Heart right ventricle (tissue), 16 donors: Measurements from ENCODE around the gene NSL1. TPM values are rescaled to one million over a fixed set of nuclear protein-coding genes. Genes with fewer than 3 reads are reported as not detected.

Experiments used
- ATAC-seq, 8 donors: fragments of 200-7000 bp; cut with Tn5 transposase; one replicate each; pipeline ENCODE4 v1.9.1; 2020; ENCODE audit warnings: mild to moderate bottlenecking in 8 of 8, moderate library complexity in 8 of 8, moderate number of reproducible peaks in 1 of 8
- DNase-seq, 2 donors: peaks; one replicate each; pipeline ENCODE4 v3.0.0-alpha.2; 2020
- H3K27ac ChIP-seq, 10 donors: fragments of 200-600 bp; sonication (generic) in 2 of 10; one replicate each; pipeline versions ENCODE4 v1.5.0 to v1.8.0; 2020 to 2022; ENCODE audit warnings: mild to moderate bottlenecking in 3 of 10
- H3K27me3 ChIP-seq, 7 donors: fragments of 200-600 bp; one replicate each; pipeline ENCODE4 v1.8.0; 2021 to 2022; ENCODE audit warnings: mild to moderate bottlenecking in 2 of 7
- H3K36me3 ChIP-seq, 9 donors: fragments of 200-600 bp; sonication (generic) in 1 of 9; one replicate each; pipeline versions ENCODE4 v1.5.0 to v1.8.0; 2020 to 2022; ENCODE audit warnings: mild to moderate bottlenecking in 2 of 9
- H3K4me1 ChIP-seq, 9 donors: fragments of 200-600 bp; sonication (generic) in 1 of 9; one replicate each; pipeline versions ENCODE4 v1.5.0 to v1.8.0; 2020 to 2022; ENCODE audit warnings: mild to moderate bottlenecking in 4 of 9
- H3K4me3 ChIP-seq, 10 donors: fragments of 200-600 bp; sonication (generic) in 2 of 10; one replicate each; pipeline versions ENCODE4 v1.5.0 to v1.8.0; 2020 to 2022; ENCODE audit warnings: mild to moderate bottlenecking in 7 of 10, moderate library complexity in 2 of 10
- H3K9me3 ChIP-seq, 11 donors: fragments of 200-600 bp in 10 of 11; sonication (generic) in 2 of 11; one replicate each; pipeline versions ENCODE4 v1.5.0 to v1.8.0; 2013 to 2022; ENCODE audit warnings: mild to moderate bottlenecking in 2 of 11, control low read depth in 1 of 11, moderate library complexity in 1 of 11
- WGBS, 2 donors: extraction: QIAGEN DNeasy Blood & Tissue Kit; methylation state at CpG; one replicate each; pipeline ENCODE4 v1.1.7; 2013; ENCODE audit warnings: inconsistent platforms in 1 of 2; 5-methylcytosine and 5-hydroxymethylcytosine counted together
- intact Hi-C, 10 donors: fragments of 100-400 bp; cut with DNase I; formaldehyde crosslinking; loops; one replicate each; pipeline versions ENCODE4 v1.11.1 to v1.14.2; 2022
- polyA plus RNA-seq, 2 donors: library from polyadenylated mRNA; stranded (reverse); fragments of 200-250 nt; gene quantifications; one replicate each; pipeline ENCODE4 v1.2.3, GENCODE V29; 2013
- total RNA-seq, 10 donors: library from RNA; stranded (reverse); fragmentation: NEBNext Ultra II Directional in 3 of 10; extraction: Animal tissue kit (Norgen Biotek cat#: 25700) in 3 of 10; gene quantifications; one replicate each; pipeline versions ENCODE4 v1.2.1 to v1.2.4, GENCODE V29; 2021 to 2023
- TF ChIP-seq, protein P1 (sequence below), 9 donors: fragments of 200-600 bp; sonication (generic) in 2 of 9; IDR thresholded peaks; one replicate each; pipeline versions ENCODE4 v1.5.0 to v1.8.0; 2021 to 2022; ENCODE audit warnings: antibody characterized with exemption in 9 of 9, mild to moderate bottlenecking in 5 of 9, moderate library complexity in 1 of 9
- donor health status: Arrhythmogenic right ventricular cardiomyopathy.
- donor health status: ischemic (EF 13 %, LVEDD 7.1; RV severe dilation, severe dysfunction).
- donor health status: healthy with polysubstance abuse.
- donor health status: DM: no; HTN: yes; CAD: no.
- donor health status: DM: no; HTN: no; CAD: no.
- donor health status: ischemic (EF 25% LVEDD 6.9; RV normal size, moderate dysfunction).
- donor health status: ischemic (EF 25% LVEDD 5.7; RV mildly dilated, moderate dysfunction).
- donor health status: healthy.
- donor health status: DM: yes; HTN: yes; CAD: no.
- donor health status: Ischemic cardiomyopathy.
- donor health status: ischemic (EF 35%, LVEDD 5.7; RV mildly dilated, moderate dysfunction).
- donor health status: nonischemic (EF 11% LVEDD 7.7; RV severe dilation, severe dysfunction).
- donor health status: DM: yes; HTN: yes; CAD: no.
- donor health status: PGD.
- donor health status: ischemic (EF 29% LVEDD 5.4; RV normal size, mild dysfunction).
- donor health status: nonischemic (EF 23%, LVEDD 6.1; RV moderate dilation, normal function).

NSL1 gene
- total and polyA plus RNA-seq, 12 donors = 9.4 to 30.1 (median 23.7) TPM

DNA sequence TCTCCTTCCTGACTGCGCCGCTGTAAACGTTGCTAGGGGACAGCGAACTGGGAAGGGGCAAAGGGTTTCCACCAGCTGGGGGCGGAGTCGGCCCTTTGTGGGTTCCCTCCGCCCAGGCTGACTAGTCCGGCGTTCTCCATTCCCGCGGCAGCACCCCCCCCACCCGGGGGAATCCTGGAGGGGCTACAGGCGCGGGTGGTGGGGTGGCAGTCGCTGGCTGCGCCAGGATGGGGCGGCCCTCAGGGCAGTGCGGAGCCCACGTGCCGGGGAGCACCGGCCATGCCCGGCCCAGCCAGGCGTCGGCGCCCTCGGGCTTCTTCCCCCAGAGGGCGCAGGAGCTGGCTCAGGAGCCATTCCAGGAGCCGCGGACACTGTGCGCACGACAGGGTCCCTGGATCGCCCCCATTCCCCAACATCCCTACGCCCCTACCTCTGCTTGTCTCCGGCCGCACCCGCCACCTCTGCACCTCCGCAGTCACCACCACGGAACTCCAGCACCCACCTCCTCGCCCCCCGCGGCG lies 92.4 kb downstream of the NSL1 start:
- peak overlapping the region in 7 of 10 donors; percentile 21 to 90 (median 73) for H3K27ac ChIP-seq

DNA sequence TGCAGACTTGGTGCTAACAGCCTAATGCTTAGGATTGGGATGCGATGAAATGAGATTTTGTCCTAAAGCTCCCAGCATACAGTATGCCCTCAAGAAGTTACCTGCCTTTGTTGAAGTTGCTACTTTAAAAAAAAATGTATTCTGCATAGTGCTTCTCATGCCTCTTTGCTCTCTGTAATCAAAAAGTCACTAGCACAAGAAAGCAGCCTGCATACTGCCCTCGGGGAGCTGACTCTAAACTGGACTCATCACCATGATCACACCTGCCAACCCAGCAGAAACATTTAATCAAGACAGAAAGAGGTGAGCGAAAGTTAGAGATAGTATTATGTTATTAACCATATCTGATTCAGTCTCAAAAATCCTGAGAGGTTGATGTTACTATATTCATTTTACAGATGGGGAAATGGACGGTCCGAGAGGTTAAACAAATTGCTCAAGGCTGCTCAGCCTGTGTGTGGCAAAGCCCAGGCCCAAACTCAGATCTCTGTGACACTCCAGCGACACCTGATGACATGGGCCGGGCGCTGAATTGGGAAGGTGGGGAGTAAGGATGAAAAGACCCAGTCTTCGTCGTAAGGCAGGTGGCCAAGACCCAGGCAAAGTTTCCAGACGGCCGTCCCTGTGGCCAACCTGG lies 93.0 kb downstream of the NSL1 start:
- H3K9me3 ChIP-seq = no peaks in the 10 kb centered on the region
- peaks cover 5 to 33% (median 24%) of the 10 kb centered on the region in 9 donors for H3K4me1 ChIP-seq
- TF ChIP-seq, protein P1, sequence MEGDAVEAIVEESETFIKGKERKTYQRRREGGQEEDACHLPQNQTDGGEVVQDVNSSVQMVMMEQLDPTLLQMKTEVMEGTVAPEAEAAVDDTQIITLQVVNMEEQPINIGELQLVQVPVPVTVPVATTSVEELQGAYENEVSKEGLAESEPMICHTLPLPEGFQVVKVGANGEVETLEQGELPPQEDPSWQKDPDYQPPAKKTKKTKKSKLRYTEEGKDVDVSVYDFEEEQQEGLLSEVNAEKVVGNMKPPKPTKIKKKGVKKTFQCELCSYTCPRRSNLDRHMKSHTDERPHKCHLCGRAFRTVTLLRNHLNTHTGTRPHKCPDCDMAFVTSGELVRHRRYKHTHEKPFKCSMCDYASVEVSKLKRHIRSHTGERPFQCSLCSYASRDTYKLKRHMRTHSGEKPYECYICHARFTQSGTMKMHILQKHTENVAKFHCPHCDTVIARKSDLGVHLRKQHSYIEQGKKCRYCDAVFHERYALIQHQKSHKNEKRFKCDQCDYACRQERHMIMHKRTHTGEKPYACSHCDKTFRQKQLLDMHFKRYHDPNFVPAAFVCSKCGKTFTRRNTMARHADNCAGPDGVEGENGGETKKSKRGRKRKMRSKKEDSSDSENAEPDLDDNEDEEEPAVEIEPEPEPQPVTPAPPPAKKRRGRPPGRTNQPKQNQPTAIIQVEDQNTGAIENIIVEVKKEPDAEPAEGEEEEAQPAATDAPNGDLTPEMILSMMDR (IDR thresholded peaks at IDR 0.05) = no peak
- H3K4me3 ChIP-seq = peak overlapping the region in 9 of 10 donors; percentile 50 to 72 (median 67)
- intact Hi-C loops = loop anchor here in 1 of 10 donors (2.0 kb wide), 1 partner anchor 30 kb away; no protein-coding TSS in a partner anchor
- peaks cover 0 to 49% (median 9%) of the 10 kb centered on the region in 7 donors for H3K27me3 ChIP-seq
- WGBS, 2 donors = 35 to 36% methylated on average over 12 of the region's 12 CpGs
- no peak for ATAC-seq
- no peaks in the 10 kb centered on the region for H3K36me3 ChIP-seq
- DNase-seq = no peak
- no peak overlapping the region for H3K27ac ChIP-seq

More for the DNA sequence above, 92.4 kb downstream of the NSL1 start:
- Histone ChIP-seq H3K27me3 (peaks cover 0 to 49% (median 9%) of the 10 kb centered on the region in 7 donors), H3K9me3 (no peaks in the 10 kb centered on the region), H3K4me3 (peak overlapping the region; percentile 50 to 72 (median 66)), H3K36me3 (no peaks in the 10 kb centered on the region), H3K4me1 (peaks cover 5 to 33% (median 24%) of the 10 kb centered on the region in 9 donors)
- intact Hi-C loops = loop anchor here in 1 of 10 donors (2.0 kb wide), 1 partner anchor 30 kb away; no protein-coding TSS in a partner anchor
- TF ChIP-seq, protein P1 (IDR thresholded peaks at IDR 0.05) = peak in 8 of 9 donors; percentile 13 to 68 (median 49)
- peak in 1 of 2 donors; percentile 37 for DNase-seq
- WGBS, 2 donors = 1% methylated on average over 36 to 42 of the region's 42 CpGs
- peak; percentile 24 to 66 (median 51) for ATAC-seq

DNA sequence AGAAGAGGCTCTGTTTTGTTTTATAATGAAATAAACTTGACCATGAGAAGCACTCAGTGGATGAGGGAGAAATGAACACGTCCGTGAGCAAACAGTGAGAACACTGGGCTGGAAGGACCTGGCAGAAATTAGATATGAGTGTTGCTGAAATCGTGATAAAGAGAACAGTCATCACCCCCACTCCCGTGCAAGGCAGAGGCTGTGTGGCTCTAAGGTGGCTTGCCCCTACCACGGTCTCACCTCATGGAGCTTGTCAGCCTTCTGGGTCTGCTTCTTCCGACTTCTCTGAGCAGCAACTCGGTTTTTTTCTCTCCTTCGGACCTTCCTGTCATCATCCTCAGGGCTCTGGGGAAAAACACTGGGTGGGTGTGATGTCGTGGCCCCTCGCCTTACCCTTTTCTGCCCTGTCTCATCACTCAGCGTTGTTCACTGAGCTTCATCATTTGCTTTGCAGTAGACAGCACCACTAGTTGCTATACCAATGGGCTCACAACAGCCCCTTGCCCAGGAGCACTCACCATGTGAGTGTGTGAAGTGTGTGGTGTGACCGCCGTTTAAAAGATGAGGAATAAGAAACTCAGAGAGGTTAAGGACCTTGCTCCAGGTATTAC lies 94.8 kb downstream of the NSL1 start:
- Histone ChIP-seq H3K36me3 (no peaks in the 10 kb centered on the region), H3K4me3 (no peak overlapping the region), H3K9me3 (no peaks in the 10 kb centered on the region), H3K4me1 (peaks cover 5 to 33% (median 24%) of the 10 kb centered on the region in 9 donors), H3K27me3 (peaks cover 0 to 48% (median 9%) of the 10 kb centered on the region in 7 donors), H3K27ac (no peak overlapping the region)
- intact Hi-C loops = no loop called here
- DNase-seq (no peak), ATAC-seq (no peak)
- WGBS, 2 donors = 73 to 78% methylated on average over 13 of the region's 13 CpGs
- TF ChIP-seq, protein P1 (IDR thresholded peaks at IDR 0.05) = no peak

DNA sequence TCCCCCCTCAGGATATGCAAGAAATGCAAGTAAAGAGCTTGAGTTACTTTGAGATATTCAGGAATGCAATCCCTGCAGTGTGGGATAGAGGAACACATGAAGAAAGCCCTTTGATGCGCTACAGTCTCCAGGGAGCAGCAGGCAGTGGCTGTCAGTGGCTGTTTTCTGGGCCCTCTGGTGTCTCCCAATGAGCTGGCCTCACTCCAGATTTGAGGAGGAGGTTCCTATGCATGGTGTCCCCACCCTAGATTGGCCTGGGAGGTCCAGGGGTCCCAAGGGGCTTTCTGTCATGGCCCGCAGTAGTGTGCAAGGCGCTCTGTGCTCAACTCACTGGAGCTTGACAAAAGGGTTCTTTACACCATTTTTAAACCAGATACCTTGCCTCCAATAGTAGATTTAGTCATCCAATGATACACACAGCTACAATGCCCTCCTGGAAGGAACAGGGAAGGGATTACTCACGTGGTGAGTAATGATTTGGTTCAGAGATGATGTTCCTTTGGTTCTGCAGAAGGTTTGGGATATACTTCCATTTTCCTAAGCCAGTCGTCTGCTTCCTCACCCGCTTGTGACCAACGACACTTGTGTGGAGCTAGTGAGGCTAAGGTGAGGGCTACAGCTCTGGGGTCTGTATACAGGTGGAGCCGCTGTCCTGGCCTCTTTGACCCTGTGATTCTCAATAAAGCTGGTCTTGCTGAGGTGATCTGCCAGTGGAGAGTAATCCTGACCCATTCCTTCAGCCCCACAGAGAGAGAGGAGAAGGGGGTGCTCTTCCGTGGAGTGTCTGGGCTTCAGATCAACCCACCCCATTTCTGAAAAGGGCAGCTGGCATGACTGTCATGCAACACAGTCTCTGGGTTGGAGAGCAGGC lies 98.6 kb downstream of the NSL1 start:
- no peaks in the 10 kb centered on the region for H3K36me3 ChIP-seq
- 94% methylated on average over 9 of the region's 9 CpGs for WGBS, 2 donors
- ATAC-seq = no peak
- TF ChIP-seq, protein P1 (IDR thresholded peaks at IDR 0.05) = no peak
- peaks cover 0 to 30% (median 7%) of the 10 kb centered on the region in 7 donors for H3K27me3 ChIP-seq
- H3K4me1 ChIP-seq = peaks cover 0 to 2% (median 0%) of the 10 kb centered on the region in 9 donors
- intact Hi-C loops = no loop called here
- no peak overlapping the region for H3K4me3 ChIP-seq
- DNase-seq = no peak
- no peak overlapping the region for H3K27ac ChIP-seq
- H3K9me3 ChIP-seq = no peaks in the 10 kb centered on the region
